ENCODE data around the gene MRGPRF. TPM values are rescaled to one million over a fixed set of nuclear protein-coding genes. Genes with fewer than 3 reads are reported as not detected.
"Not testable (repeated sequence)": the region's sequence is repeated elsewhere in the genome, so short reads cannot be mapped to it uniquely, and the experiment has no call there.

Gene MRGPRF
- total RNA-seq, 1 donor from 2014 or later = 1.2 TPM

DNA sequence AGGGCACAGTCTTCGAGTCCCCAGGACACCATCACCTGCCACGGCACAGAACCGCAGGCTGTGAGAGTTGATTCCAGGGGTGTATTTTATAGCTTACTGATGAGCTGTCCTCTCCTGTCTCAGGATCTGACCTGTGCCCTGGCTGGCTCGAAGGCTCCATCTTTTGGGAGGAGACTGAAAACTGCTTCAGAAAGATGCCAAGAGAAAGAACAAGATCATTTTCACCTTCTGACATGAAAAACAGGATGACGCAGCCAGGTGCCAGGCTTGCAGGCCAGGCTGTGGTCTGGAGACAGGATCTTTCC, 34.5 kb downstream of the MRGPRF start:
- no peak overlapping the region for H3K4me3 ChIP-seq (ENCODE audit: low read depth, low read length)
- TF ChIP-seq, protein P1, sequence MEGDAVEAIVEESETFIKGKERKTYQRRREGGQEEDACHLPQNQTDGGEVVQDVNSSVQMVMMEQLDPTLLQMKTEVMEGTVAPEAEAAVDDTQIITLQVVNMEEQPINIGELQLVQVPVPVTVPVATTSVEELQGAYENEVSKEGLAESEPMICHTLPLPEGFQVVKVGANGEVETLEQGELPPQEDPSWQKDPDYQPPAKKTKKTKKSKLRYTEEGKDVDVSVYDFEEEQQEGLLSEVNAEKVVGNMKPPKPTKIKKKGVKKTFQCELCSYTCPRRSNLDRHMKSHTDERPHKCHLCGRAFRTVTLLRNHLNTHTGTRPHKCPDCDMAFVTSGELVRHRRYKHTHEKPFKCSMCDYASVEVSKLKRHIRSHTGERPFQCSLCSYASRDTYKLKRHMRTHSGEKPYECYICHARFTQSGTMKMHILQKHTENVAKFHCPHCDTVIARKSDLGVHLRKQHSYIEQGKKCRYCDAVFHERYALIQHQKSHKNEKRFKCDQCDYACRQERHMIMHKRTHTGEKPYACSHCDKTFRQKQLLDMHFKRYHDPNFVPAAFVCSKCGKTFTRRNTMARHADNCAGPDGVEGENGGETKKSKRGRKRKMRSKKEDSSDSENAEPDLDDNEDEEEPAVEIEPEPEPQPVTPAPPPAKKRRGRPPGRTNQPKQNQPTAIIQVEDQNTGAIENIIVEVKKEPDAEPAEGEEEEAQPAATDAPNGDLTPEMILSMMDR (IDR thresholded peaks at IDR 0.05; ENCODE audit: insufficient read depth, low read length, poor library complexity, severe bottlenecking) = no peak
- DNase-seq (ENCODE audit: low read depth) = no peak
- H3K27me3 ChIP-seq (ENCODE audit: control insufficient read depth, insufficient read depth, low read length) = no peaks in the 10 kb centered on the region
- H3K36me3 ChIP-seq (ENCODE audit: control insufficient read depth, insufficient read depth, low read length) = no peaks in the 10 kb centered on the region

DNA sequence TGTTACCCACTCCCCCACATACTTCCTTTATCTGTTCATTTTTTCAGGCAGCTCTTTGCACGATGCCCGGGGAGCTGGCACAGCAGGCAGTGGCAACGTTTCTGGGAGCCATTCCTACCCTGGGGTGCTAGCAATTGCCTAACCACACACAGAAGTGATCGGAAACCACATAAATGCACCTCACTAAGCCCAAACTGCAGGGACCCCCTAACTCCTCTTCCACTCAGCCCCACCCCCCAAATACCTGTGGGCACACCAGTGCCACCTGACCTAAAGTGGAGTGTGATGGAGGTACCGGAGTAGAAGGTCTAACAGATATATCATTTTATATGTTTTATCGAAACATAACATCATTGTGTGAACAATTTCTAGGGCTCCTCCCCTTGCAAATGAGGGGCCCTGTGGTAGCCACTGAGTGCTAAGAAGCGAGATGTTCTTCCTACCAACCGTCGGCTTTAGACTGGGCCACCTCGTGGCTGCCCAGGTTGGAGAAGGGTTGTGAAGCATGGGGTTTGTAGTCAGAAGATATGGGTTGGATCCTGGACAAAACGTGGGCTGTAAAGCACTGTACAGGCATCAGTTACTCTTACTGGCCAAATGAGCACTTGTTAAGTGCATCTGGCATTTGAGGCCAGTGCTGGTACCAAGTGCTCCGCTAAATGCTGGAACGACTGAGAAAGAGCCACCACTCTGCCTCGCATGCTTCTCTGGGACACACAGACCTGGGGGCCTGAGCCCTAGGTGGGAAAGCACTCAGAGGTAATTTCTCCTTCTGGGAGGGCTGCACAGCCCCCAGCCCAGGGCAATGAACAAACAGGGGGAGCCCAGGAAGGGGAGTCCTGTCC, 35.0 kb downstream of the MRGPRF start:
- H3K4me3 ChIP-seq (ENCODE audit: low read depth, low read length) = no peak overlapping the region
- no peak for DNase-seq (ENCODE audit: low read depth)
- H3K27me3 ChIP-seq (ENCODE audit: control insufficient read depth, insufficient read depth, low read length) = no peaks in the 10 kb centered on the region
- TF ChIP-seq, protein P1 (IDR thresholded peaks at IDR 0.05; ENCODE audit: insufficient read depth, low read length, poor library complexity, severe bottlenecking) = no peak
- H3K36me3 ChIP-seq (ENCODE audit: control insufficient read depth, insufficient read depth, low read length) = no peaks in the 10 kb centered on the region

GRCh38 chr11:68976563-68976962, 36.5 kb downstream of the MRGPRF start:
- Histone ChIP-seq H3K4me3 (ENCODE audit: low read depth, low read length) (no peak overlapping the region), H3K36me3 (ENCODE audit: control insufficient read depth, insufficient read depth, low read length) (no peaks in the 10 kb centered on the region), H3K27me3 (ENCODE audit: control insufficient read depth, insufficient read depth, low read length) (peaks cover 2% of the 10 kb centered on the region)
- TF ChIP-seq, protein P1 (IDR thresholded peaks at IDR 0.05; ENCODE audit: insufficient read depth, low read length, poor library complexity, severe bottlenecking) = no peak
- no peak for DNase-seq (ENCODE audit: low read depth)

- Histone ChIP-seq H3K4me3 (ENCODE audit: low read depth, low read length) (no peak overlapping the region), H3K27me3 (ENCODE audit: control insufficient read depth, insufficient read depth, low read length) (peaks cover 5% of the 10 kb centered on the region), H3K36me3 (ENCODE audit: control insufficient read depth, insufficient read depth, low read length) (no peaks in the 10 kb centered on the region)
- TF ChIP-seq, protein P1 (IDR thresholded peaks at IDR 0.05; ENCODE audit: insufficient read depth, low read length, poor library complexity, severe bottlenecking) = no peak
- no peak for DNase-seq (ENCODE audit: low read depth)
These were observed 37.0 kb downstream of the MRGPRF start for GRCh38 chr11:68976095-68976494.

DNA sequence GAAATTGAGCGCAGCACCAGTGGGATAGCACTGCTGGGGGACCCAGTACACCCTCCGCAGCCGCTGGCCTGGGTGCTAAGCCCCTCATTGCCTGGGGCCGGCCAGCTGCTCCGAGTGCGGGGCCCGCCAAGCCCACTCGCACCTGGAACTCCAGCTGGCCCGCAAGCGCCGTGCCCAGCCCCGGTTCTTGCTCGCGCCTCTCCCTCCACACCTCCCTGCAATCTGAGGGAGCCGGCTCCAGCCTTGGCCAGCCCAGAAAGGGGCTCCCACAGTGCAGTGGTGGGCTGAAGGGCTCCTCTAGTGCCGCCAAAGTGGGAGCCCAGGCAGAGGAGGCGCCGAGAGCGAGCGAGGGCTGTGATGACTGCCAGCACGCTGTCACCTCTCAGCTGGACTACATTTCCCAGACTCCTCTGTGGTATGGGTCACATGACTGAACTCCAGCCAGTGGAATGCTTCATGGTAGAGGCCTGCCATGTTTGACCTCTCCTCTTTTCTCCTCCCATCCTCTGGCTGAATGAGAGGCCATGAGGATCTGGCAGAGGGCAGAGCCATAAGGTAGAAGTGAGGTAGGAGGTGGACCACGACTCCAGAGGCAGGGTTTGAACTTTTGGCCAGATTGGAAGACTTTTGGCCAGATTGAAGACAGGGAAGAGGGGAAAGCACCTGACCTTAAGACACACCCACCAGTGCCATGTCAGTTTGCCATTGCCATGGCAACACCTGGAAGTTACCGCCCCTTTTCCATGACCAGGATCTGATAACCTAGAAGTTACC, 38.4 kb downstream of the MRGPRF start:
- Histone ChIP-seq H3K36me3 (ENCODE audit: control insufficient read depth, insufficient read depth, low read length) (no peaks in the 10 kb centered on the region), H3K27me3 (ENCODE audit: control insufficient read depth, insufficient read depth, low read length) (peaks cover 9% of the 10 kb centered on the region), H3K4me3 (ENCODE audit: low read depth, low read length) (no peak overlapping the region)
- TF ChIP-seq, protein P1 (IDR thresholded peaks at IDR 0.05; ENCODE audit: insufficient read depth, low read length, poor library complexity, severe bottlenecking) = no peak
- DNase-seq (ENCODE audit: low read depth) = no peak

- not testable (repeated sequence) for H3K4me3 ChIP-seq (ENCODE audit: low read depth, low read length); H3K36me3 ChIP-seq (ENCODE audit: control insufficient read depth, insufficient read depth, low read length); DNase-seq (ENCODE audit: low read depth)
- H3K27me3 ChIP-seq (ENCODE audit: control insufficient read depth, insufficient read depth, low read length) = peaks cover 13% of the 10 kb centered on the region
These were observed 39.3 kb downstream of the MRGPRF start for GRCh38 chr11:68973706-68974105.
